ENCODE results near the gene SLC37A3. TPM values are rescaled to one million over a fixed set of nuclear protein-coding genes. Genes with fewer than 3 reads are reported as not detected.

Gene SLC37A3
- total and polyA plus RNA-seq, 9 donors, result 30.6 to 74.6 (median 39.4) TPM

GRCh38 chr7:140384894-140385545, 13.3 kb downstream of the SLC37A3 start:
- no peak for DNase-seq
- no peak overlapping the region for H3K27ac ChIP-seq
- TF ChIP-seq EP300 (IDR thresholded peaks at IDR 0.05) (no peak), CTCF (IDR thresholded peaks at IDR 0.05) (no peak), POLR2A (IDR thresholded peaks at IDR 0.05) (no peak)
- H3K4me3 ChIP-seq, result no peak overlapping the region
- H3K9me3 ChIP-seq, result no peaks in the 10 kb centered on the region
- 21 to 33% (median 26%) methylated on average over 1 of the region's 1 CpG for WGBS, 3 donors
- intact Hi-C loops (cut with DNase I), result no loop called here
- no peaks in the 10 kb centered on the region for H3K4me1 ChIP-seq (ENCODE audit: insufficient read depth)
- no peaks in the 10 kb centered on the region for H3K27me3 ChIP-seq
- no peaks in the 10 kb centered on the region for H3K36me3 ChIP-seq

GRCh38 chr7:140383954-140384713, 14.2 kb downstream of the SLC37A3 start:
- 91 to 97% (median 95%) methylated on average over 6 of the region's 6 CpGs for WGBS, 3 donors

DNA sequence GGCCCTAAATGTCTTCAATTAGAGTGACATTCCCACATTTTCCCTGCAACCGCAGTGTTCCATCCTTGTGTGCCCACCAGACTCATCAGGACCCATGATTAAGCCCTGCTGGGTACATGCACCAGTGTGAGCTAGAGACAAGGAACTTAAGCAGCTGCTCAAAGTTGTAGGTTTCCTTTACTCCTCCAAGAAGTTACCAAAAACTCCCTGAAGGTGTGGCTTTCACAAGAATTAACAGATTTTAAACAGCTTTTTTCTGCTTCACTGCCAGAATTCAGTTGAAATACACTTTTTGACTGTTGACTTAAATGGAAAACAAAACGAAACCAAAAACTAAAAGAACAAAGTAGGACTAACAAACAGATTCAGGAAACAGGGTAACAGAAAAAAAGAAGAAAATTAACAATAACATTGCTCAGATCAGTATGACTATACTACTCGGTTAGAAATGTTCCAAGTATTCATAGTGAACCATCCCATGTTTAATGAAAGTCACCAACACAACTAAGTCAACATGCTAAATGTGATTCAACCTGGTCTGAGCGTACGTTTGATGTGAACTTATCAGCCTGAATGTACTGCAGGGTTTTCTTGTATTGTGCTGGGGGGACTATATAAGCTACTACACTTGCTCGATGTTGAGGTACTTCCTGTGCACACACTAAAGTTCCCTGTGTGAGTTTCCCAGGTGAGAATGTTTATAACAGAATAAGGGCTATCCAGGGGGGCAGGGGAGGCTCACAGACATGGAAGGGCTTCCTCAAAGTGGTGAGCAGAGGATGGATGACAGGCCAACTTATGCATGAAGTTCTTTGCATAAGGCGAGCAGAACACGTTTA, 22.2 kb downstream of the SLC37A3 start:
- Histone ChIP-seq H3K9me3 (no peaks in the 10 kb centered on the region), H3K4me1 (ENCODE audit: insufficient read depth) (no peaks in the 10 kb centered on the region), H3K27me3 (no peaks in the 10 kb centered on the region), H3K36me3 (no peaks in the 10 kb centered on the region), H3K27ac (no peak overlapping the region), H3K4me3 (no peak overlapping the region)
- TF ChIP-seq CTCF (IDR thresholded peaks at IDR 0.05) (no peak), EP300 (IDR thresholded peaks at IDR 0.05) (no peak), POLR2A (IDR thresholded peaks at IDR 0.05) (no peak)
- intact Hi-C loops (cut with DNase I), result no loop called here
- 77 to 83% (median 77%) methylated on average over 8 of the region's 8 CpGs for WGBS, 3 donors
- DNase-seq, result no peak

More at GRCh38 chr7:140383954-140384713, 14.2 kb downstream of the SLC37A3 start:
- no peaks in the 10 kb centered on the region for H3K9me3 ChIP-seq
- no peaks in the 10 kb centered on the region for H3K27me3 ChIP-seq
- H3K4me3 ChIP-seq, result no peak overlapping the region
- H3K4me1 ChIP-seq (ENCODE audit: insufficient read depth), result no peaks in the 10 kb centered on the region
- H3K27ac ChIP-seq, result no peak overlapping the region
- intact Hi-C loops (cut with DNase I), result no loop called here
- H3K36me3 ChIP-seq, result no peaks in the 10 kb centered on the region
- no peak for DNase-seq
- TF ChIP-seq CTCF (IDR thresholded peaks at IDR 0.05) (no peak), POLR2A (IDR thresholded peaks at IDR 0.05) (no peak), EP300 (IDR thresholded peaks at IDR 0.05) (no peak)

DNA sequence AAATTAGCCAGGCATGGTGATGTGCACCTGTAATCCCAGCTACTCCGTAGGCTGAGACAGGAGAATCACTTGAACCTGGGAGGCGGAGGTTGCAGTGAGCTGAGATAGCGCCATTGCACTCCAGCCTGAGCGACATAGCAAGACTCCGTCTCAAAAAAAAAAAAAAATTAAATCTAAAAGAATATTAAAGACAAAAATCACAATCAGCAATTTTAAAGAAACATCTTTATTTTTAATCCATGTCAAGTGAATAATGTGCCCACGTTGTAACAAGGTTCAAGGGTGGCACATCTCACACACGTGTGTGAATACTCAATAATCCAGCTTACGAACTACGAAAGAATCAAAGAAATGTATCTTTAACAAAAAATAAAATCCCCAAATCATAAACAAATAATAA, 23.0 kb downstream of the SLC37A3 start:
- 88 to 97% (median 90%) methylated on average over 9 of the region's 9 CpGs for WGBS, 3 donors
- Histone ChIP-seq H3K4me3 (no peak overlapping the region), H3K9me3 (no peaks in the 10 kb centered on the region), H3K27me3 (no peaks in the 10 kb centered on the region), H3K27ac (no peak overlapping the region), H3K4me1 (ENCODE audit: insufficient read depth) (no peaks in the 10 kb centered on the region), H3K36me3 (no peaks in the 10 kb centered on the region)
- DNase-seq, result no peak
- no peak for TF ChIP-seq EP300 (IDR thresholded peaks at IDR 0.05)
- no peak for TF ChIP-seq CTCF (IDR thresholded peaks at IDR 0.05)
- no peak for TF ChIP-seq POLR2A (IDR thresholded peaks at IDR 0.05)
- intact Hi-C loops (cut with DNase I), result no loop called here

Measured in ovary (tissue), 9 donors.